ENCODE data around the gene OGFOD1.
A peak's percentile ranks its signal among the peaks of the same experiment; 100 is the strongest.

The OGFOD1 gene

GRCh38 chr16:56450986-56451752, at the start of gene OGFOD1, which contains the start of gene NUDT21:
Gene OGFOD1, plus strand, starts transcription at chr16:56451554. Its CDS starts 59 bp downstream, at chr16:56451613.
Gene NUDT21, minus strand, starts transcription at chr16:56451332. Its CDS starts 130 bp downstream, at chr16:56451202.
- peak; percentile 97 for DNase-seq (ENCODE audit: low spot score)

GRCh38 chr16:56405977-56406672, 45.2 kb upstream of the OGFOD1 start:
- DNase-seq (ENCODE audit: low spot score) = no peak

- DNase-seq (ENCODE audit: low spot score) = no peak
These were observed 42.8 kb upstream of the OGFOD1 start for GRCh38 chr16:56408379-56409098.

GRCh38 chr16:56409195-56409594, 42.2 kb upstream of the OGFOD1 start:
- no peak for DNase-seq (ENCODE audit: low spot score)

- DNase-seq (ENCODE audit: low spot score) = no peak
These were observed 40.2 kb upstream of the OGFOD1 start for GRCh38 chr16:56411123-56411522.

- no peak for DNase-seq (ENCODE audit: low spot score)
These were observed 39.7 kb upstream of the OGFOD1 start for GRCh38 chr16:56411624-56412023.

GRCh38 chr16:56413381-56413780, 38.0 kb upstream of the OGFOD1 start:
- DNase-seq (ENCODE audit: low spot score) = no peak

GRCh38 chr16:56414366-56414765, 37.0 kb upstream of the OGFOD1 start:
- DNase-seq (ENCODE audit: low spot score) = no peak

GRCh38 chr16:56415875-56416274, 35.5 kb upstream of the OGFOD1 start:
- no peak for DNase-seq (ENCODE audit: low spot score)

- DNase-seq (ENCODE audit: low spot score) = no peak
These were observed 34.2 kb upstream of the OGFOD1 start for GRCh38 chr16:56417138-56417537.

- no peak for DNase-seq (ENCODE audit: low spot score)
These were observed 31.4 kb upstream of the OGFOD1 start for GRCh38 chr16:56419740-56420548.

GRCh38 chr16:56420613-56421012, 30.7 kb upstream of the OGFOD1 start:
- DNase-seq (ENCODE audit: low spot score) = no peak

- DNase-seq (ENCODE audit: low spot score) = no peak
These were observed 30.0 kb upstream of the OGFOD1 start for GRCh38 chr16:56421313-56421712.

GRCh38 chr16:56421976-56422669, 29.2 kb upstream of the OGFOD1 start:
- no peak for DNase-seq (ENCODE audit: low spot score)

GRCh38 chr16:56422896-56423441, 28.4 kb upstream of the OGFOD1 start:
- DNase-seq (ENCODE audit: low spot score) = no peak

GRCh38 chr16:56423584-56424403, 27.6 kb upstream of the OGFOD1 start:
- peak; percentile 11 for DNase-seq (ENCODE audit: low spot score)

GRCh38 chr16:56424404-56424764, 27.0 kb upstream of the OGFOD1 start:
- no peak for DNase-seq (ENCODE audit: low spot score)

GRCh38 chr16:56424791-56425438, 26.4 kb upstream of the OGFOD1 start:
- DNase-seq (ENCODE audit: low spot score) = peak; percentile 26

GRCh38 chr16:56425439-56425832, 25.9 kb upstream of the OGFOD1 start, which contains the start of gene AMFR:
Gene AMFR, minus strand, starts transcription at chr16:56425545. Its CDS starts 218 bp downstream, at chr16:56425327.
- DNase-seq (ENCODE audit: low spot score) = peak; percentile 66

Data from CD4-positive, alpha-beta T cell treated with Interleukin-2 at 100 ng/mL for 4 hours (primary cell).